Activated naive CD4-positive, alpha-beta T cell treated with anti-CD3 and anti-CD28 coated beads, Interleukin-2, amount 10 ng/mL, durations not matched to agents 7 days and 5 days (primary cell): Measurements from ENCODE around the gene SST.

Experiments used
- CTCF ChIA-PET: fragments of 350-600 bp; sonication (Branson Sonifier 250); formaldehyde crosslinking; loops from one replicate; lab custom pipeline; 2021; ENCODE audit warnings: antibody characterized with exemption; lab: Charles Lee
- DNase-seq: peaks from one replicate; pipeline ENCODE4 v3.0.0-alpha.2; 2020
- H3K27ac Mint-ChIP-seq: one replicate; pipeline ENCODE4 v1.8.0; 2021; ENCODE audit warnings: mild to moderate bottlenecking, moderate library complexity, mixed read lengths
- H3K27me3 Mint-ChIP-seq: one replicate; pipeline ENCODE4 v1.8.0; 2021; ENCODE audit warnings: mild to moderate bottlenecking, mixed read lengths
- H3K36me3 Mint-ChIP-seq: one replicate; pipeline ENCODE4 v1.8.0; 2021; ENCODE audit warnings: mixed read lengths
- H3K4me1 Mint-ChIP-seq: one replicate; pipeline ENCODE4 v1.8.0; 2021; ENCODE audit warnings: mixed read lengths
- H3K4me3 Mint-ChIP-seq: one replicate; pipeline ENCODE4 v1.8.0; 2021; ENCODE audit warnings: mild to moderate bottlenecking, moderate library complexity, mixed read lengths
- H3K9me3 Mint-ChIP-seq: one replicate; pipeline ENCODE4 v1.8.0; 2021; ENCODE audit warnings: mixed read lengths

SST gene

GRCh38 chr3:187640569-187641059 lies 29.6 kb downstream of the SST start:
- Mint-ChIP-seq H3K4me1 (no peaks in the 10 kb centered on the region), H3K36me3 (no peaks in the 10 kb centered on the region), H3K9me3 (no peaks in the 10 kb centered on the region), H3K27ac (no peak overlapping the region), H3K27me3 (peaks cover 9% of the 10 kb centered on the region), H3K4me3 (no peak overlapping the region)
- CTCF ChIA-PET = interaction anchor here (1.5 kb wide), 1 partner anchor 321 kb away, joined by 4 read pairs; no protein-coding TSS in a partner anchor
- DNase-seq = no peak

GRCh38 chr3:187639927-187640568 lies 30.1 kb downstream of the SST start:
- no peak for DNase-seq
- H3K27ac Mint-ChIP-seq = no peak overlapping the region
- CTCF ChIA-PET = no interaction called here
- no peak overlapping the region for H3K4me3 Mint-ChIP-seq
- no peaks in the 10 kb centered on the region for H3K36me3 Mint-ChIP-seq
- no peaks in the 10 kb centered on the region for H3K4me1 Mint-ChIP-seq
- H3K27me3 Mint-ChIP-seq = peaks cover 9% of the 10 kb centered on the region
- H3K9me3 Mint-ChIP-seq = peaks cover 2% of the 10 kb centered on the region

- Mint-ChIP-seq H3K27ac (no peak overlapping the region), H3K9me3 (peaks cover 5% of the 10 kb centered on the region), H3K4me1 (no peaks in the 10 kb centered on the region), H3K36me3 (no peaks in the 10 kb centered on the region), H3K4me3 (no peak overlapping the region), H3K27me3 (peaks cover 20% of the 10 kb centered on the region)
- no peak for DNase-seq
- CTCF ChIA-PET = interaction anchor here (1.5 kb wide), 1 partner anchor 21 kb away, joined by 4 read pairs; no protein-coding TSS in a partner anchor
These were observed 33.7 kb downstream of the SST start for GRCh38 chr3:187636528-187636927.

GRCh38 chr3:187630404-187630803 lies 39.8 kb downstream of the SST start:
- CTCF ChIA-PET = interaction anchor here (0.9 kb wide), 2 partner anchors 49 to 412 kb away, joined by 3 read pairs; no protein-coding TSS in a partner anchor
- Mint-ChIP-seq H3K4me1 (no peaks in the 10 kb centered on the region), H3K36me3 (no peaks in the 10 kb centered on the region), H3K9me3 (peaks cover 5% of the 10 kb centered on the region), H3K27me3 (peaks cover 25% of the 10 kb centered on the region), H3K27ac (no peak overlapping the region), H3K4me3 (no peak overlapping the region)
- DNase-seq = no peak

- DNase-seq = no peak
These were observed 40.5 kb downstream of the SST start for GRCh38 chr3:187629711-187630110.

GRCh38 chr3:187628169-187628568 lies 42.0 kb downstream of the SST start:
- no peaks in the 10 kb centered on the region for H3K36me3 Mint-ChIP-seq
- no peak overlapping the region for H3K4me3 Mint-ChIP-seq
- H3K27ac Mint-ChIP-seq = no peak overlapping the region
- H3K9me3 Mint-ChIP-seq = no peaks in the 10 kb centered on the region
- H3K27me3 Mint-ChIP-seq = peaks cover 19% of the 10 kb centered on the region
- DNase-seq = no peak
- no peaks in the 10 kb centered on the region for H3K4me1 Mint-ChIP-seq
- CTCF ChIA-PET = no interaction called here

More at GRCh38 chr3:187629711-187630110, 40.5 kb downstream of the SST start:
- no peak overlapping the region for H3K27ac Mint-ChIP-seq
- H3K9me3 Mint-ChIP-seq = no peaks in the 10 kb centered on the region
- H3K4me1 Mint-ChIP-seq = no peaks in the 10 kb centered on the region
- peaks cover 25% of the 10 kb centered on the region for H3K27me3 Mint-ChIP-seq
- no peak overlapping the region for H3K4me3 Mint-ChIP-seq
- CTCF ChIA-PET = interaction anchor here (0.9 kb wide), 1 partner anchor 412 kb away, joined by 3 read pairs; no protein-coding TSS in a partner anchor
- H3K36me3 Mint-ChIP-seq = no peaks in the 10 kb centered on the region

- no peak overlapping the region for H3K27ac Mint-ChIP-seq
- no peak overlapping the region for H3K4me3 Mint-ChIP-seq
- H3K27me3 Mint-ChIP-seq = peaks cover 19% of the 10 kb centered on the region
These were observed 43.6 kb downstream of the SST start for GRCh38 chr3:187626581-187626980.

GRCh38 chr3:187624588-187624987 lies 45.6 kb downstream of the SST start:
- Mint-ChIP-seq H3K9me3 (no peaks in the 10 kb centered on the region), H3K27ac (no peak overlapping the region), H3K4me1 (no peaks in the 10 kb centered on the region), H3K36me3 (no peaks in the 10 kb centered on the region), H3K27me3 (peaks cover 12% of the 10 kb centered on the region), H3K4me3 (no peak overlapping the region)
- DNase-seq = no peak
- CTCF ChIA-PET = no interaction called here

More at GRCh38 chr3:187626581-187626980, 43.6 kb downstream of the SST start:
- H3K9me3 Mint-ChIP-seq = no peaks in the 10 kb centered on the region
- CTCF ChIA-PET = no interaction called here
- H3K4me1 Mint-ChIP-seq = no peaks in the 10 kb centered on the region
- H3K36me3 Mint-ChIP-seq = no peaks in the 10 kb centered on the region
- no peak for DNase-seq

- Mint-ChIP-seq H3K27ac (no peak overlapping the region), H3K27me3 (peaks cover 9% of the 10 kb centered on the region), H3K4me3 (no peak overlapping the region), H3K4me1 (no peaks in the 10 kb centered on the region), H3K36me3 (no peaks in the 10 kb centered on the region), H3K9me3 (no peaks in the 10 kb centered on the region)
- DNase-seq = no peak
- CTCF ChIA-PET = no interaction called here
These were observed 46.8 kb downstream of the SST start for GRCh38 chr3:187623285-187623814.

- Mint-ChIP-seq H3K4me1 (no peaks in the 10 kb centered on the region), H3K36me3 (no peaks in the 10 kb centered on the region), H3K9me3 (no peaks in the 10 kb centered on the region), H3K27me3 (peaks cover 9% of the 10 kb centered on the region), H3K27ac (no peak overlapping the region), H3K4me3 (no peak overlapping the region)
- DNase-seq = no peak
- CTCF ChIA-PET = interaction anchor here (1.0 kb wide), 1 partner anchor 58 kb away, joined by 3 read pairs; no protein-coding TSS in a partner anchor
These were observed 48.3 kb downstream of the SST start for GRCh38 chr3:187621881-187622280.

- Mint-ChIP-seq H3K27ac (no peak overlapping the region), H3K36me3 (no peaks in the 10 kb centered on the region), H3K9me3 (no peaks in the 10 kb centered on the region), H3K4me3 (no peak overlapping the region), H3K27me3 (peaks cover 10% of the 10 kb centered on the region), H3K4me1 (no peaks in the 10 kb centered on the region)
- CTCF ChIA-PET = interaction anchor here (1.9 to 2.7 kb wide), 2 partner anchors 60 to 302 kb away, joined by 6 to 12 read pairs; no protein-coding TSS in a partner anchor
- no peak for DNase-seq
These were observed 50.7 kb downstream of the SST start for GRCh38 chr3:187619461-187619860.
